DND-41 (cell line): ENCODE measurements around the gene ZFP90.

Experiments used
- CTCF ChIP-seq: IDR thresholded peaks from 2 replicates; pipeline ENCODE4 v1.5.1; 2012; ENCODE audit warnings: borderline replicate concordance, low read length, moderate library complexity, mild to moderate bottlenecking; ENCODE audit not compliant: poor library complexity, severe bottlenecking; ENCODE audit errors: extremely low read depth
- EZH2 ChIP-seq: IDR thresholded peaks from 3 replicates; pipeline ENCODE4 v1.6.1; 2012; ENCODE audit warnings: borderline replicate concordance, low read depth, mild to moderate bottlenecking, moderate library complexity, low read length, inconsistent platforms; ENCODE audit not compliant: severe bottlenecking

GRCh38 chr16:68510775-68511174 lies 28.3 kb upstream of the ZFP90 start:
- no peak for TF ChIP-seq CTCF
- TF ChIP-seq EZH2: no peak
